Choroid plexus epithelial cell (primary cell): ENCODE results near the gene SLC35F4.
"Not testable (repeated sequence)": the region's sequence is repeated elsewhere in the genome, so short reads cannot be mapped to it uniquely, and the experiment has no call there.

ENCODE experiments used
- DNase-seq: peaks from one replicate; pipeline ENCODE4 v3.0.0-alpha.2; 2010; ENCODE audit warnings: low read depth
- H3K4me3 ChIP-seq: 2 replicates; pipeline ENCODE4 v1.5.1; 2011; ENCODE audit warnings: low read depth, mild to moderate bottlenecking, control low read depth, low read length, moderate library complexity
- TF ChIP-seq, protein P1 (sequence below): conservative IDR thresholded peaks from 2 replicates; pipeline ENCODE4 v1.5.1; 2011; ENCODE audit warnings: low read depth, mild to moderate bottlenecking, control low read depth, inconsistent platforms, low read length, moderate library complexity

The SLC35F4 gene

DNA sequence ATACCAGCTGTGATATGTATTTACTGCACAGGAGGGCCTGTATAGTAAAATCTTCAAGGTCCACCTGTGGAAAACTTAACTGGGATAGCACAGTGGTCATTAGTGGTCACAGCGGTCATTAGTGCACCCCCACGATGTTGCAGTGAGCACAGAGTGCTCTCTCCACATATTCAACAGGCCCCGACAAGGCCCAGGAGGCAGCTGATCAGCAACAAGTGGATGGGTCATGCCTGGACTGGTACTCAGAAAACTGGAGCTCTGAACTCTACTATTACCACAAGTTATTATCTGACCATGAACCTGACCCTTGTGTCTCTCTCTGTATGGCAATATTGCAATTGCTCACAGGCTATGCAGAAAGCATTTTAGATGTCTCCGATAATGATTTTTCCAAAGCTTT lies 129.5 kb downstream of the SLC35F4 start:
- no peak overlapping the region for H3K4me3 ChIP-seq
- no peak for DNase-seq
- TF ChIP-seq, protein P1, sequence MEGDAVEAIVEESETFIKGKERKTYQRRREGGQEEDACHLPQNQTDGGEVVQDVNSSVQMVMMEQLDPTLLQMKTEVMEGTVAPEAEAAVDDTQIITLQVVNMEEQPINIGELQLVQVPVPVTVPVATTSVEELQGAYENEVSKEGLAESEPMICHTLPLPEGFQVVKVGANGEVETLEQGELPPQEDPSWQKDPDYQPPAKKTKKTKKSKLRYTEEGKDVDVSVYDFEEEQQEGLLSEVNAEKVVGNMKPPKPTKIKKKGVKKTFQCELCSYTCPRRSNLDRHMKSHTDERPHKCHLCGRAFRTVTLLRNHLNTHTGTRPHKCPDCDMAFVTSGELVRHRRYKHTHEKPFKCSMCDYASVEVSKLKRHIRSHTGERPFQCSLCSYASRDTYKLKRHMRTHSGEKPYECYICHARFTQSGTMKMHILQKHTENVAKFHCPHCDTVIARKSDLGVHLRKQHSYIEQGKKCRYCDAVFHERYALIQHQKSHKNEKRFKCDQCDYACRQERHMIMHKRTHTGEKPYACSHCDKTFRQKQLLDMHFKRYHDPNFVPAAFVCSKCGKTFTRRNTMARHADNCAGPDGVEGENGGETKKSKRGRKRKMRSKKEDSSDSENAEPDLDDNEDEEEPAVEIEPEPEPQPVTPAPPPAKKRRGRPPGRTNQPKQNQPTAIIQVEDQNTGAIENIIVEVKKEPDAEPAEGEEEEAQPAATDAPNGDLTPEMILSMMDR, result no peak

DNA sequence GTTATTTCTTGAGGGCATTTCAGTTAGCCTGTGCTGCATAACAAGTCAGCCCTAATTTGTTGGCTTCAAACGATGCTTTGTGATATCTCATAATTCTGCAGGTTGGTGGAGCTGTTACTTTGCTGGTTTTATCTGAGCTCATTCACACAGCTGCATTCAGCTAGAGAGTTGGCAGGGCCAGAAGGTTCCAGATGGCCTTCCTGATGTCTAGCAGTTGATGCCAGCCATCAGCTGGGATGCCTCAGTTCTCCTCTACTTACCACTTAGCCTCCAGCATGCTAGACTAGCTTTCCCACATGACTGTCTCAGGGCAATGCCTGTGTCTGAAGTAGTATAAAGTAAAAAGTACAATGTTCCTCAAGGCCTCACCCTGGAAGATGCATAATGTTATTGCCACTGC lies 130.6 kb downstream of the SLC35F4 start:
- TF ChIP-seq, protein P1, result no peak
- no peak overlapping the region for H3K4me3 ChIP-seq
- DNase-seq, result no peak

DNA sequence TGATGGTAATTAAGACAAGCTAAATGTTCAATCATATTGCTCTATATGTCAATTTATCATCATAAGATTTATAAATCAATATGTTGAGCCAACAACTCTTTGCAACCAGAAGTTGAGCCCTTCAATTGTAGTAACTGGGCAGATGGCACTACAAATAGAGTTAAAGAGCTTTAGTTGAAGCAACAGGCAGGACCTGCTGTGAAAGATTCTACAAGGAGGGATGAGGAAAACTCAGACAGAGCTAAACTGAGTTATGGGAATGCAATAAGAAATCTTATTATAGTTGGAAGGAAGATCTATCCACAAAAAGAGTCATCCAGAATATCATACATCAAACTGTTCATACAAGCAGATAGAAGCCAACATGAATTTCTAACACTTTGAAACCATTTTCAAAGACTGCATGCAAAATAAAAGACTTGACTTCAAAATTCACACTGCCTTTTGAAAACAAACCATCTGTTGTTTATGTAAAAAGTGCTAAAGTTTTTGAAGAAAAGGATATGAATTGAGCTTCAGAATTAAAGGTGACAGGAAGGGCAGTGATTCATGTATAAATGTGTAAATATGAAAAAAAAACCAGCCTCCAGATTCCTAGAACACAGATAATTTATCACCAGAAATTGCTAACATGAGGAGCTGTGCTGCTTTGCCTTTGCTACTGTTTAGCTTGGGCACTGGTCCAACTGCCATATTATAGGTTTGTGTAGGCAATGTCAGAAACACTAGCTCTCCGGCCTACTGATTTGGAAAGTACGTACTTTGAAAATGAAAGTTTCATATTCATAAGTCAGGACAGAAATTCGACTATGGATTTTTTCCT lies 133.2 kb downstream of the SLC35F4 start:
- DNase-seq, result peak; percentile 73
- H3K4me3 ChIP-seq, result no peak overlapping the region
- TF ChIP-seq, protein P1, result no peak

DNA sequence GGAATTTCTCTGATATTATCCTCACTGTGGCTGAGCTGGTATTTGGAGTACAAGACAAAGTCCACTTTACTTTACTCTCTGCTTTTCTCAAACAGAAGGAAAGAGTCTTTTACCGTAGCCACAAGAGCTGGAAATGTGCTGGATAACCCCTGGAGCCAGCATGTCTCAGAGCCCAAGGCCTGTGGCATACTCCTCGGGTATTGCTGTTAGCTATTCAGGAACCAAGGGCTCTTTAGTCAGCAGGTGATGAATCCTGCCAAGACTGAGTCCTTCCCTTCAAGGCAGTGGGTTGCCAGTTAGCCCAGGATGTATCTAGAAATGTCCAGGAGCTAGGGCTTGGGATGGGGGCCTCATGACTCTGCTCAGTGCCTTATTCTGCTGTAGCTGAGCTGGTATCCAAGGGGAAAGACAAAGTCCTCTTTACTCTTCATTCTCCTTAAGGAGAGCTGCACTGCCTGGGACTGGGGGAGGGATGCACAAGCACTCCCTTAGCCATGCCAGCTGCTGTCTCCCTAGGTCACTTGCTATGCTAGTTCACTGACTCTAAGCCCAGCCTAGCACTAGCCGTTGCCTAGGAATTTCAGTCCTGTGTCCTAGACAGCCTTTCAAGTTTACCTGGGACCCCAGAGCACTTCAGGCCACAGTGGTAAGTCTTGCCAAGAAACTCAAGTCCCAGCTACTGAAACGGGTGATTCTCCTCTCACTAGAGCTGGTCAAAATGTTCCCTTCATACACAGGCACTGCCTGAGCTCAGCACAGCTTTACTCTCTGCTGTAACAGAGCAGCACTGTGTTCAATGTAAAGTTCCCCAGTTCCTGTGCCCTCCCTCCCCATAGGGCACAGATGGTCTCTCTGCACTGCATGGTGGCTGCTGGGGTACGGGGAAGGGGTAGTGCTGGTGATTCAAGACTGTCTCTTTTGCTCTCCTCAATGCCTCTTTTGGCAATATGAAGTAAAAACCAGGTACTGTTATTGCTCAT lies 136.4 kb downstream of the SLC35F4 start:
- H3K4me3 ChIP-seq, result no peak overlapping the region
- no peak for DNase-seq
- TF ChIP-seq, protein P1, result no peak

DNA sequence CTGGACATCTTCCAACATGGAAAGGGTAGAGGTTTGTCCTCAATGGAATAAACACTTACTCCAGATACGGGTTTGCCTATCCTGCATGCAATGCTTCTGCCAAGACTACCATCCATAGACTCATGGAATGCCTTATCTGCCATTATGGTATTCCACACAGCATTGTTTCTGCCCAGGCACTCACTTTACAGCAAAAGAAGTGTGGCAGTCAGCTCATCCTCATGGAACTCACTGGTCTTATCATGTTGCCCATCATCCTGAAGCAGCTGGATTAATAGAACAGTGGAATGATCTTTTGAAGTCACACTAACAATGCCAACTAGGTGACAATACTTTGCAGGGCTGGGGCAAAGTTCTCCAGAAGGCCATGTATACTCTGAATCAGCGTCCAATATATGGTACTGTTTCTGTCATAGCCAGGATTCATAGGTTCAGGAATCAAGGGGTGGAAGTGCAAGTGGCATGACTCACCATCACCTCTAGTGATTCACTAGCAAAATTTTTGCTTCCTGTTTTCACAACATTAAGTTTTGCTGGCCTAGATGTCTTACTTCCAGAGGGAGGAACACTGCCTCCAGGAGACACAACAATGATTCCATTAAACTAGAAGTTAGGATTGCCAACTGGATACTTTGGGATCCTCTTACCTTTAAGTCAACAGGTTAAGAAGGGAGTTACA lies 140.4 kb downstream of the SLC35F4 start:
- no peak overlapping the region for H3K4me3 ChIP-seq
- TF ChIP-seq, protein P1, result no peak
- peak; percentile 60 for DNase-seq

DNA sequence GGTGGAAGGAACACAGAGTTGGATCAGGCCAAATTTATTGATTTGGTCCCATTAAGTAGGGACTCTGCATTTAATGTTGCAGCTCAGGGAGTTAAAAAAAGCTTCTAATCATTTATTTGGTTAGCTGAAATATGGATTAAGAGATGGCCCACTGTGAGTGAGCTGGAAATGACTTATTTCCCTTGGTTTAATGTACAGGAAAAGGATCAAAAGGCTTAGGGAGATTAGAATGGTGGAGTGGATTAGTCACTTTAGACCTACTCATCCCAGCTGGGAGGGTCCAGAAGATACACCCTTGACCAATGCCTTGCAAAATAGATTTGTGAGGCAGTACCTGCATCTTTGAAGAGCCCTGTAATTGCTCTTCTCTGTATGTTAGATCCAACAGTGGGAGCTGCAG lies 143.8 kb downstream of the SLC35F4 start:
- DNase-seq, result not testable (repeated sequence)

DNA sequence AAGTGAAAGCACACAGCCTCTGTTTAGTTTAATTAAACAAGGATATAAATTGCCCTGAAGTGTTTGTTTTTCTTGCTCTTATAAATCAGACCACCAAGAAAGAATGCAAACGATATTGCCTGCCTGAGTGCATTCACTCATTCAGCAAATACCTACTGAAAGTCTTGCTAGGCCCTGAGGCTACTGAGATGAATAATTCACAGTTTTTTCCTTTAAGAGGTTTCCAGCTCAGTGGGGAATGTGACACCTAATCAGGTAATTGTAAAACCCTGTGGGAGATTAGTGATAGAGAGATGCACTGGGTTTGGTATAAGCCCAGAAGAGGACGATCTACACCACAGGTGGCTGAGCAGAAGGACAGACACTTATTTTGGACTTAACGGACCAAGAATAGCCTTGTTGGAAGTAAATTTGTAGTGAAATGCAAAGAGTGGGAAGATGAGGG lies 151.4 kb downstream of the SLC35F4 start:
- TF ChIP-seq, protein P1, result no peak
- DNase-seq, result no peak
- H3K4me3 ChIP-seq, result no peak overlapping the region

More for the DNA sequence above, 143.8 kb downstream of the SLC35F4 start:
- H3K4me3 ChIP-seq, result not testable (repeated sequence)
